ENCODE data around the gene ZBTB20. TPM values are rescaled to one million over a fixed set of nuclear protein-coding genes. Genes with fewer than 3 reads are reported as not detected.
A peak's percentile ranks its signal among the peaks of the same experiment; 100 is the strongest.

Gene ZBTB20
- total RNA-seq, 2 donors from 2014 or later, result 111 to 189 TPM

- no peak overlapping the region for H3K27ac ChIP-seq
- no peaks in the 10 kb centered on the region for H3K4me1 ChIP-seq (replicated peaks)
- H3K36me3 ChIP-seq, result no peaks in the 10 kb centered on the region
- H3K9me3 ChIP-seq, result no peaks in the 10 kb centered on the region
- WGBS, result 88% methylated on average over 3 of the region's 3 CpGs
- H3K4me3 ChIP-seq, result no peak overlapping the region
- intact Hi-C loops (cut with DNase I), result no loop called here
- DNase-seq (ENCODE audit: low spot score), result no peak
- TF ChIP-seq POLR2A (IDR thresholded peaks at IDR 0.05) (no peak), POLR2AphosphoS5 (IDR thresholded peaks at IDR 0.05) (no peak), CTCF (IDR thresholded peaks at IDR 0.05) (no peak)
- H3K27me3 ChIP-seq (replicated peaks; ENCODE audit: insufficient read depth), result no peaks in the 10 kb centered on the region
Measured at GRCh38 chr3:114285648-114286230, 861.3 kb downstream of the ZBTB20 start.

DNA sequence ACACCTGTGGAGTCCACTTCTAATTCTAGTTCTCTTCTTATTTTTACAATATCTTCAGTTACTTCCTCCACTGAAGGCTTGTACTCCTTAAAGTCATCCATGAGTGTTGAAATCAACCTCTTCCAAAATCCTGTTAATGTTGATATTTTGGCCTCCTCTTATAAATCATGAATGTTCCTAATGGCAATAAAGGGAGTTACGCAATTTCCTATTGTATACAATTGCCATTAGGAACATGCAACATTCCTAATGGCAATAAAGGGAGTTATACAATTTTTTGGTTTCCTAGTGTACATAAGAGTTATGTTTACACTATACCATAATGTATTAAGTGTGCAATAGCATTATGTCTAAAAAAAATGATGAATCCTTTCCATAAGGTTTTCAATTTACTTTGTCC lies 862.4 kb downstream of the ZBTB20 start:
- TF ChIP-seq POLR2A (IDR thresholded peaks at IDR 0.05) (no peak), CTCF (IDR thresholded peaks at IDR 0.05) (no peak), POLR2AphosphoS5 (IDR thresholded peaks at IDR 0.05) (no peak)
- H3K4me3 ChIP-seq, result no peak overlapping the region
- H3K27ac ChIP-seq, result no peak overlapping the region
- no peak for DNase-seq (ENCODE audit: low spot score)
- no peaks in the 10 kb centered on the region for H3K9me3 ChIP-seq
- H3K27me3 ChIP-seq (replicated peaks; ENCODE audit: insufficient read depth), result no peaks in the 10 kb centered on the region
- H3K4me1 ChIP-seq (replicated peaks), result no peaks in the 10 kb centered on the region
- no peaks in the 10 kb centered on the region for H3K36me3 ChIP-seq
- intact Hi-C loops (cut with DNase I), result no loop called here
- WGBS, result 93% methylated on average over 1 of the region's 1 CpG

MicroRNA genes within 50 kb of the gene (microRNA counts, 767-probe panel; counts per million panel counts)
- microRNA hsa-miR-568, result 2,000 to 2,646 counts per million in 2 donors

Small RNA genes within 50 kb of the gene (microRNA-seq; reads per million reads assigned to microRNA genes)
- gene MIR4796, result 1.5 reads per million, percentile 18 among the genes with 10 or more reads in this experiment

Small RNA genes within 50 kb of the gene (small RNA-seq; reads per million reads assigned to genes)
- 0 to 0.28 reads per million in 2 donors for gene MIR4796
